Activated naive CD8-positive, alpha-beta T cell treated with anti-CD3 and anti-CD28 coated beads for 36 hours (primary cell): ENCODE results near the gene KIAA0753. TPM values are rescaled to one million over a fixed set of nuclear protein-coding genes. Genes with fewer than 3 reads are reported as not detected.
"Not testable (repeated sequence)": the region's sequence is repeated elsewhere in the genome, so short reads cannot be mapped to it uniquely, and the experiment has no call there.

Source experiments
- DNase-seq: peaks from one replicate; pipeline ENCODE4 v3.0.0; 2021
- H3K27ac Mint-ChIP-seq: one replicate; pipeline ENCODE4 v1.8.0; 2022; ENCODE audit warnings: mild to moderate bottlenecking, moderate library complexity, mixed read lengths
- H3K27me3 Mint-ChIP-seq: one replicate; pipeline ENCODE4 v1.8.0; 2022; ENCODE audit warnings: mild to moderate bottlenecking, mixed read lengths
- H3K36me3 Mint-ChIP-seq: one replicate; pipeline ENCODE4 v1.8.0; 2021; ENCODE audit warnings: mild to moderate bottlenecking, mixed read lengths
- H3K4me1 Mint-ChIP-seq: one replicate; pipeline ENCODE4 v1.8.0; 2021; ENCODE audit warnings: mixed read lengths
- H3K4me3 Mint-ChIP-seq: one replicate; pipeline ENCODE4 v1.8.0; 2022; ENCODE audit warnings: mild to moderate bottlenecking, moderate library complexity, mixed read lengths
- H3K9me3 Mint-ChIP-seq: one replicate; pipeline ENCODE4 v1.8.0; 2022; ENCODE audit warnings: mixed read lengths
- total RNA-seq, 2 experiments: library from RNA; stranded (reverse); gene quantifications; one replicate each; pipeline ENCODE4 v1.2.3, GENCODE V29; 2021

Gene KIAA0753
- total RNA-seq, 2 experiments from 2014 or later, result 14.8 to 15.8 TPM

DNA sequence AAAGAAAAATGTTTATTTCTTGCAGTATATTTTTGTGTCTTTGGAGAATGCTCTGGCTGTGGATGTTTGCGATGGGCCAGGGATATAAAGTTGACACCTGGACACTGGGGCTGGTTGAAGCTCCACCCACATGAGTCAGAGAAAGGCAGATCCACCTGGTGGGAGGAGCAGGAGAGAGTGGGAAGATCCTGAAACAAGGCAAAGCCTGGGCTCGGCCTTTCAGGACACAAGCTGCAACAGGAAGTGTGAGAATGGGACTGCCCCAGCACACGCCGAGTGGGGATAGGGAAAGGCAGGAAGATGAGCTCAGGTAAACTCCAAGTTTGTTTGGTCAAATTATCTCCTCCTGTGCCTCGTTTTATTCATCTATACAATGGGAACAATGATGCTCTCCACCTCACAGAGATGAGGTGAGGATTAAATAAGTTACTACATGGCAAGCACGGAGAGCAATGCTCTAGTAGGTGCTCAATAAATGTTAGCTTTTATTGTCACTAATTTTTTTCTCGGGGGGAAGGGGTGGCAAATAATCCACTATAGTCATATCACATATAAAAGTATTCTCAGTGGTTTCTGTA is 62.7 kb downstream of the KIAA0753 start:
- Mint-ChIP-seq H3K27ac (no peak overlapping the region), H3K36me3 (peaks cover 23% of the 10 kb centered on the region), H3K27me3 (no peaks in the 10 kb centered on the region), H3K9me3 (no peaks in the 10 kb centered on the region), H3K4me1 (peaks cover 21% of the 10 kb centered on the region), H3K4me3 (no peak overlapping the region)
- no peak for DNase-seq

DNA sequence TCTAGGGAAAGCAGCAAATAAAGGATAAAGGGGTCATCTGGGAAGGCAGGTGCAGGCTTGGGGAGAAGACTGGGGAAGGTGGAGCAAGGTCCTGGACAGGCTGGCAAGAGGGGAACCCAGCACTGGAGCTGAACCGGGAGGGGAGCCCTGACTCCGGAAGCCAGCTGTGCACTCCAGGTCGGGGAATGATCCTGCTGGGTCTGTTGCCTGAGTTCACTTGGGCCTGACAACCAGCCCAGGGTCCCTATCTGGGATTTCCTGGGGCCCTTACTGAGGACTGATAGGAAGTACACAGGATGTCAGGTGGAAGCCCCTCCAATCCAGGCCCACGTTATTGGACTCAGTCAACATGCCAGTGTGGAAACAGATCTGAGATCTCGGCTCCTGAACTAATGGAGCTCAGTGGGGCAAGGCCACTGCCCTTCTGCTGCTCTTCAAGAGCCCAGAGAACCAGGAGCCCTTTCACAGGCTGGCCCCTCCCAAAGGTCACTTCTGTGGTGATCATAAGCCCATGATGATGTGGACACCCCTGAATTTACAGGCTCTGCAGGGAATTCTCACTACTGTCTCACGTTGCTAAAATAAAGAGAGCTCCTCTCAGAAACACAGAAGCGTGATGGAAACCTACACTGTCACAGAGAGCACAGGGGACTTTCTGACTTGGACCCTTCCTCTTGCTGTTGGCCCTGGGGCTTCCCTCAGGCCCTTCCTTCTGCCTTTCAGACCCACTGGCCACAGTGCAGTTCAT is 64.3 kb downstream of the KIAA0753 start:
- no peak overlapping the region for H3K27ac Mint-ChIP-seq
- no peak overlapping the region for H3K4me3 Mint-ChIP-seq

DNA sequence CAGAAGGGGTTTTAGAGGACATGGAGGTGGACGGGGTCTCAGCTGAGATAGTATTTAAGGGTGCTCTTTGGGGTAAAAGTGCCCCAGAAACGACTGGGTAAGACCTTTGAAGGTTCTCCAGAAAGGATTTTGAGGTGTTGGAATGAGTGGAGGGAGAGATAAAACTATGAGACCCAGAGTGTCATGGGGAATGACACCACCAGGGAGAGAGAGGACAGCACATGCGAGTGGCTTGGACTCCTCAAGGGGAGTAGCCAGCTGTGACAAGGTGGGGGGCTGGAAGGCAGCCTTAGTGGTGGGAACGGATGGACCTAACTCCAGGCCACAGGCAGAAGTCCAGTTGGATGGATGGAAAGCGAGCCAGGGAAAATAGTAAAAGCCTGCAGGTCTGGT is 64.9 kb downstream of the KIAA0753 start:
- Mint-ChIP-seq H3K4me3 (peak overlapping the region; percentile 18), H3K27ac (peak overlapping the region; percentile 47), H3K9me3 (no peaks in the 10 kb centered on the region), H3K27me3 (no peaks in the 10 kb centered on the region), H3K36me3 (peaks cover 19% of the 10 kb centered on the region), H3K4me1 (peaks cover 21% of the 10 kb centered on the region)
- DNase-seq, result no peak

More for the DNA sequence above, 64.3 kb downstream of the KIAA0753 start:
- peaks cover 19% of the 10 kb centered on the region for H3K36me3 Mint-ChIP-seq
- peaks cover 21% of the 10 kb centered on the region for H3K4me1 Mint-ChIP-seq
- DNase-seq, result no peak
- no peaks in the 10 kb centered on the region for H3K27me3 Mint-ChIP-seq
- H3K9me3 Mint-ChIP-seq, result no peaks in the 10 kb centered on the region

DNA sequence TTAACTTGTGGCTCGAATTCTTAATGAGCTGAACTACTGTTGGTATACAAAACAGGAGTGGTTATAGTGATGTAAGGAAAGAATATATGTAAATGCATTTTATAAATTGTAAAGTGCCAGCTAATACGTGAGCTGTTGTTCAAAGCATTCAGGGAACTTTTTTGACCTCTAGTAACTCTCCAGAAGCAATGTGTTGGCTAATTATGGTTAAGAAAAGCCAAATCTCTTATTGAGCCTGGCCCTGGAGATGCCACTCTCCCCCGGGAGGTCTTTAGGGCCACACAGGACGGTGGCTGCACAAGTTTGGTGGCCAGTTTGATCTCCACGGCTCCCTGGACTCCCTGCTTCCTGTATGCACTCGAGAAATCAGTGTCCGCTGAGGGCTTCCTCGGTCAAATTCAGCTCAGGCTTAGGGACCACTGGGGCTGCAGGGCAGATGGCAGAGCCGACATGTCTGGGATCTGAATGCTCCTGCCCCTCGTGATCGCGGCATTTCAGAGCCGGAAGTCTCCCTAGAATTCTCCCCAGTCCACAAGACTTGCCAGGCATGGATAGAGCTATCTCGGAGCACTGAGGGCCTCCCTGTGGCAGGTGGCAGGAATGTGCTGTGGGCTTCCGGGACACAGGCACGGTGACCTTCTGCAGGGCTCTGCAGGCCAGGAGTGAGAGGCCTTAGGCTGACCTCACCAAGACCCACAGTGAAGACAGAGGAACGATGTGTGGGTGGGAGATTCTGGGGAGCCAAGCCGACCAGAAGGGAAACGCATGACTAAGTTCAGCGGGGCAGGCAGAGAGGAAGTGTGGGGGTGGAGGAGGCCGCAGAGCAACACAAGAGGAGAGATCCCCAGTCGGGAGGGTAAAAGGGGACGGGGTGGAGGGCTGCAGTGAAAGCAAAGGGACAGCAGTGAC is 65.6 kb downstream of the KIAA0753 start:
- Mint-ChIP-seq H3K4me3 (peak overlapping the region; percentile 18), H3K27ac (peak overlapping the region; percentile 47), H3K9me3 (no peaks in the 10 kb centered on the region), H3K27me3 (no peaks in the 10 kb centered on the region), H3K36me3 (peaks cover 19% of the 10 kb centered on the region), H3K4me1 (peaks cover 21% of the 10 kb centered on the region)
- peak; percentile 61 for DNase-seq

DNA sequence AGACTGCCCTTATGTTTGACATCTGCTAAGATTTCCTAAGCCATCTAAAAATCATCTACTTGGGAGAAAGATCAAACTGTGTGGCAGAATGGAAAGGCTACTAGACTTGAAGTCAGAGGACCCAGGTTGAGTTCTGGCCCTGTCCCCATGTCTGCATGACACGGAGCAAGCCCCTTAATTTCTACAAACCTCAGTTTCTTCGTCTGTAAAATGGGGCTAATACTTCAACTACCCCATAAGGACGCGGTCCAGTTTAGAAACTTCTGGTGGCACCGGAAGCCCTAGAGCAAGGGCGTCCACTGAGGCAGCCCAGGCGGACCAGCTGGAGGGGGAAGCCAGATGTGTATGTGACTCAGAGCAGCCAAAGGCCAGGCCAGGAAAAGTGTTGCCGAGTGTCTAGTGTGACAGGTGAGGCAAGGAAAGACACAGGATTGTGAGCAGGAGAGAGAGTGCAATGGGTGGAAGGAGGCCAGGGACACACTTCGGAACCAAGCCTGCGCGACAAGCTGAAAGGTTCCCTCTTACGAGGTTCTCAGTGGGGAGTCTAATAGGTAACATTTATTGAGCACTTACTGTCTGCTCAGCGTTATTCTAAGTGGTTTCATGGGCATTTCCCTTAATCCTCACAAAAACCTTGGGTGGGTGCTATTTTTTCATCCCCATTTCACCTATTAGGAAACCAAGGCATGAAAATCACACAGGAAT is 66.4 kb downstream of the KIAA0753 start:
- no peaks in the 10 kb centered on the region for H3K9me3 Mint-ChIP-seq
- peaks cover 21% of the 10 kb centered on the region for H3K4me1 Mint-ChIP-seq
- DNase-seq, result no peak
- no peak overlapping the region for H3K27ac Mint-ChIP-seq
- no peaks in the 10 kb centered on the region for H3K27me3 Mint-ChIP-seq
- H3K4me3 Mint-ChIP-seq, result no peak overlapping the region
- H3K36me3 Mint-ChIP-seq, result peaks cover 19% of the 10 kb centered on the region

DNA sequence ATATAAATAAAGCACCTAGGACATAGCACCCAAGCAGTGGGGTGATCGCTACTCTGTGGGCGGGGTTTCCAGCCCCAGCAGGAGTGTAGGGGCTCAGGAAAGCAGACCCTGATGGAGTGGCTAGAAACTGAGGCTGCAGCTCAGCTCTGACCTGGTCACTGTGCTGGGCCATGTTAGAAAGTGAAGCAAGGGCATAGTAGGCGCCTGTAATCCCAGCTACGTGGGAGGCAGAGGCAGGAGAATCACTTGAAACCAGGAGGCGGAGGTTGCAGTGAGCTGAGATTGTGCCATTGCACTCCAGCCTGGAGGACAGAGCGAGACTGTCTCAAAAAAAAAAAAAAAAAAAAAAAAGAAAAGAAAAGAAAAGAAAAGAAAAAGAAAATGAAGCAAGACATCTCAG is 67.0 kb downstream of the KIAA0753 start:
- not testable (repeated sequence) for H3K9me3 Mint-ChIP-seq, DNase-seq, H3K4me3 Mint-ChIP-seq, H3K27ac Mint-ChIP-seq, H3K27me3 Mint-ChIP-seq
- peaks cover 19% of the 10 kb centered on the region for H3K36me3 Mint-ChIP-seq
- peaks cover 21% of the 10 kb centered on the region for H3K4me1 Mint-ChIP-seq

DNA sequence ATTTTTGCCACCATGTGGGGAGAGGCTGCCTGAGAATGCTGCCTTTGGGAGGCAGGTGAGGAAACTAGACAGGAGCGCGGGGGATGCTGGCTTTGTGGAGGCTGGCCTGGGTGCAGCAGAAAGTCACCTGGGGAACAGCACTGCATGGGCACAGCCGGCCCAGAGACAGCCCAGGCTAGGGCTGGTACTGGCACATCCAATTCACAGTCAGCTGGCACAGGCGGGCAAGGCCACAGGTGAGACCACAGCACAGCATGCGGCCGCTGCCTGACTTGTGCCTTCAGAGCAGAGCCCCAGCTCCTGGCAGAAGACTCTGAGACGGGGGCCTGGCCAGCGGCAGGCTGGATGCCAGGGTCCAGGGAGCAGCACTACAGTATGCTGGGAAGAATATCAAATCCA is 67.5 kb downstream of the KIAA0753 start:
- H3K27ac Mint-ChIP-seq, result no peak overlapping the region
- peaks cover 21% of the 10 kb centered on the region for H3K4me1 Mint-ChIP-seq
- H3K27me3 Mint-ChIP-seq, result no peaks in the 10 kb centered on the region
- DNase-seq, result no peak
- peaks cover 17% of the 10 kb centered on the region for H3K36me3 Mint-ChIP-seq
- H3K9me3 Mint-ChIP-seq, result no peaks in the 10 kb centered on the region
- no peak overlapping the region for H3K4me3 Mint-ChIP-seq

DNA sequence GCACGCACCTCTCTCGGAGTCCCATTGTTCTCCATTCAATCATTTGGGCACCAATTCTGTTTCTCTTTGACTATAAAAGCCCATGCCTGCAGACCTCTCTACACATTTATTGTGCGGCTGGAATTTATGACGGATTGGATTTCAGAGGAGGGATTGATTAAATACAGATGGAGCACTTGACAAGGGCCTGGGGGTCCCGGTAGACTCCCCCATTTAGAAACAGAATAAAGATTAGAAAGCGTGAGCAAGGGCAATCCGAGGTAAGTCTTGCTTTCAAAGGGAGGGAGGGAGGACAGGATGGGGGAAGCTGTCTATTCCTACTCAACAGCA is 69.1 kb downstream of the KIAA0753 start:
- no peaks in the 10 kb centered on the region for H3K9me3 Mint-ChIP-seq
- H3K36me3 Mint-ChIP-seq, result peaks cover 8% of the 10 kb centered on the region
- no peak overlapping the region for H3K27ac Mint-ChIP-seq
- H3K4me3 Mint-ChIP-seq, result no peak overlapping the region
- no peaks in the 10 kb centered on the region for H3K27me3 Mint-ChIP-seq
- peaks cover 16% of the 10 kb centered on the region for H3K4me1 Mint-ChIP-seq
- DNase-seq, result no peak

DNA sequence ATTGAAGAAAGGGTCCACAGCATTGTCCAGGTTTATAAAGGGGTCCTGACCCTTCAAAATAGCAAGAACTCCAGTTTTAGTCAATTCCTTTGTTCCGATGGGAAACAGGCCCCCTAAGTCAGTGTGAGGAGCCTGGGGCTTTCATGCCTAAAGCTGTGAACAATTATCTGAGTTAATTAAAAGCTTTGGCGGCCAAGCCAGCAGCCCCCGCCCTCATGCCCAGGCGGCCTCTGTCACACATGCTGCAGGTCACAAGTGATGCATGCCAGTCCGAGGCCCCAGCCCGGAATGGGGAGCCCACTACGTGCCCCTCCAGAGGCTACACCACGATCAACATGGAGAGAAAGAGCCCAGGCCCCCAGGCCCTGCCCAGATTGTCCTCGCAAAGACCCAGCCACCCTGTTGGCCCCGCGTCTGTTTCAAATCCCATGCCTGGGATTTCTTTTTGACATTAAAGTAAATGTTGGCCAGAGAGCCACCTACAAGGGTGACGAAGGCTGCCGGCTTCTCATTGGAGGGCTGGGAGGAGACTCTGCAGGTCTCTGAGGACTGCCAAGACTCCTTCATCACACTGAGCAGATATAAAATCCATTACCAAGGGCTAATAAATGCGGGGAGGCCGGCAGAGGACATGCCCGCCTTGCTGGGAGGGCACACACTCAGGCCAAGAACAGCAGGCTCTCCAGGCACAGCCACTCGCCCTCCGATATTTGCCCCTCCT is 69.6 kb downstream of the KIAA0753 start:
- no peak for DNase-seq
- no peak overlapping the region for H3K27ac Mint-ChIP-seq
- H3K4me1 Mint-ChIP-seq, result peaks cover 14% of the 10 kb centered on the region
- no peaks in the 10 kb centered on the region for H3K9me3 Mint-ChIP-seq
- no peak overlapping the region for H3K4me3 Mint-ChIP-seq
- no peaks in the 10 kb centered on the region for H3K27me3 Mint-ChIP-seq
- H3K36me3 Mint-ChIP-seq, result peaks cover 7% of the 10 kb centered on the region

DNA sequence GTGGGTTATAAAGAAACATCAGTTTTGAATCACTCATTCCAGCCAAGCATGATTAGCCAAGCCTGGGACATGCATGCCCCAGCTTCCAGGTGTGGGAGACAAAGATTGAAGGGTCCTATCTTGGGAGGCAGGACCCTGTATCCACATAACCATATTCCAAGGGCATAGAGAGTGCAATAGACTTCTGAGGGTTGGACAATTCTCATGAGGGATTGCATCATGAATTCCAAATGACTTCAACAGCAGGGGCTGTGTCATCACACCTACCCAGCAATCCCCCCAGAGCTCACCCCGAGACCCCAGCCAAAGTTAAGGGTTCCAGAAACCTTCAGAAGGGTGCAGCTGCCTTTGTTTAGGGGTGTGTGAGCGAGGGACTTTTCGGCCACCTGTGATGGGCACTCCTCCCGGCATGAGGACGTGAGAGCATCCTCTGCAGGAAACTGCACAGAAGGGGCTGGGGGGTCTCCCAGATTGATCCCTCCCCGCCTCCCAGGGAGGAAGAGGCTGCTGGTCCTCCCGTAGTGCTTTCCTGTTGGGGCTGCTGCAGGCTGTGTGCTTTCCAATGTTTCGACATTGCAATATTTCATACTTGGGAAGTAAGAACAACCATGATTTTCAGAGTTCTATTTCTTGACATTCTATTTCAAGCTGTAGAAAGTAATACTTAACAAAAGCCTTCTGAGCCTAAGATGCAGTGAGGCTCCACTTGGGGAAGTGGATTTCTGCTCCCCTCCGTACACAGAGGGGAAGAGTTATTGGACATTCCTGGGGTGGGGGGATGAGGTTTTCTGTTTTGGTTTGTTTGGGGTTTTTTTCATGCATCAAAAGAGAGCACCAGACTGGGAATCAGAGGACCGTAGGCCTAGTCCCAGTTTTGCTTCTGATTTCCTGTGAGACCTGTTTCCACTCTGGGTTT is 70.9 kb downstream of the KIAA0753 start:
- Mint-ChIP-seq H3K27me3 (peaks cover 4% of the 10 kb centered on the region), H3K9me3 (no peaks in the 10 kb centered on the region), H3K4me1 (peaks cover 2% of the 10 kb centered on the region), H3K27ac (no peak overlapping the region), H3K4me3 (no peak overlapping the region), H3K36me3 (no peaks in the 10 kb centered on the region)
- no peak for DNase-seq

DNA sequence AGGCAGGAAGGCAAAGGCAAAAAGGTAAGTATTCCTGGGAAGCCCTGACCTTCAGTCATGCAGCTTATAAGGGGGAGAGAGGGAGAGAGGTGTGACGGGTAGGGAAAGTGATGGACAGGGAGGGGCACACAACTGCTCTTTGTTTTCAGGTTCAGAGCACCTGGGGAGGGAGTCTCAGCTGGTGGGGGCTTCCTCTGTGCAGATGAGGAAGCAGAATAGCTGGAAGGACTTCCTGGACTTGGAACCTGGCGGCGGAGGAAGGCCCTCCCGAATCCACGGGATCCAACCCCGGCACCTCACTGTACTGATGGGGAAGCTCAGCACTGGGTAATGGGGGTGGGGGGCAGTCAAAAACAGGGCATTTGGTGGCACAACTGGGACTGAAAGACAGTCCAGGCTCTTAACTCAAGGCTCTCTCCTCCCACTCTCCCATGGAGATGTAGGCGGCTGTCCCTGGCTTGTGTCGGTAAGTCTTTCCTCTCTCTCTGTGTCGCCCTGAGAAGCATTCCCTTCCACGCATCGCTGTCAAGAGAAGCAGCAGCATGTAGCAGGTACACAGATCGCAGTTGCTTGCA is 72.2 kb downstream of the KIAA0753 start:
- H3K4me3 Mint-ChIP-seq, result no peak overlapping the region
- peaks cover 15% of the 10 kb centered on the region for H3K27me3 Mint-ChIP-seq

DNA sequence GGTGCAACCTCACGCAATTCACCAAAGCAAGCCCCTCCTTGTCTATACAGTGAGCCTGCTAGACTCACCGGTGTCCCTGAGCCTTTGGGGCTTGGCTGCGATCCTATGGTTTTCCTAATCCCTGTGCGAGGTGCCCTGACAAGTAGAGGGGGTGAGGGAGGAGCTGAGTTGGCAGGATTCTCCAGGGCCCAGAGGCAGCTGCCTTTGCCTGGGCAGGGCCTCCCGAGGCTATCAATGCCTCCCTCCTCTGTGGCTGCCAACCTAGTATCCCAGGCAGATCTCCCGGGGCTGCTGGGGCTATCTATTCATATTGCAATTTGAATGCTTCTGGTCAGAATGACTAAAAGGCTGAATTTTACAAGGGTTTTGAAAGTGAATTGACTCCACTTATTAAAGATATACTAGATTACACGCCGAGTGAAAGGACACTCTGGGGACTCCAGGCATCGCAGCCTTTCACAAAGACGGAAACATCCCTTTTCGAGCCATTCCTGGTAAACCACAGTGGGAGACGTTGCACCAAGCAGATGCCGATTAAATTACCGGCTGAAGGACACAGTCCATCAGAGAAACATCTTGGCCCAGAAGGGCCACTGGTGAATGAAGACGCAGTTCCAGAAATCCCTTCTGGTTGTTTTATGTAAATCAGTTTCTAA is 72.9 kb downstream of the KIAA0753 start:
- DNase-seq, result no peak
- no peaks in the 10 kb centered on the region for H3K4me1 Mint-ChIP-seq
- H3K27me3 Mint-ChIP-seq, result peaks cover 21% of the 10 kb centered on the region
- H3K9me3 Mint-ChIP-seq, result no peaks in the 10 kb centered on the region
- H3K27ac Mint-ChIP-seq, result no peak overlapping the region
- H3K4me3 Mint-ChIP-seq, result no peak overlapping the region
- peaks cover 6% of the 10 kb centered on the region for H3K36me3 Mint-ChIP-seq

More for the DNA sequence above, 72.2 kb downstream of the KIAA0753 start:
- H3K27ac Mint-ChIP-seq, result no peak overlapping the region
- H3K36me3 Mint-ChIP-seq, result peaks cover 3% of the 10 kb centered on the region
- no peaks in the 10 kb centered on the region for H3K9me3 Mint-ChIP-seq
- no peaks in the 10 kb centered on the region for H3K4me1 Mint-ChIP-seq
- DNase-seq, result no peak

DNA sequence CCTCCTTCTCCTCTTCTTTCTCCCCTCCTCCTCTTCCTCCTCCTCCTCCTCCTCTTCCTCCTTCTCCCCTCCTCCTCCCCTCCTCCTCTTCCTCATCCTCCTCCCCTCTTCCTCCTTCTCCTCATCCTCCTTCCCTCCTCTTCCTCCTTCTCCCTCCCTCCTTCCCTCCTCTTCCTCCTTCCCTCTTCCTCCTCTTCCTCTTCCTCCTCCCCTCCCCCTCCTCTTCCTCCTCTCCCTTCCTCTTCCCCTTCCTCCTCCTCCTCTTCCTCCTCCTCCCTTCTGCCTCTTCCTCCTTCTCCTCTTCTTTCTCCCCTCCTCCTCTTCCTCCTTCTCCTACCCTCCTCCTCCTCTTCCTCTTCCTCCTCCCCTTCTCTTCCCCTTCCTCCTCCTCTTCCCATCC is 79.1 kb downstream of the KIAA0753 start:
- Mint-ChIP-seq H3K27ac (no peak overlapping the region), H3K9me3 (no peaks in the 10 kb centered on the region), H3K36me3 (peaks cover 6% of the 10 kb centered on the region), H3K4me3 (no peak overlapping the region), H3K27me3 (peaks cover 73% of the 10 kb centered on the region), H3K4me1 (peaks cover 4% of the 10 kb centered on the region)
- DNase-seq, result no peak
